ENCODE data around the gene S100A9. TPM values are rescaled to one million over a fixed set of nuclear protein-coding genes. Genes with fewer than 3 reads are reported as not detected.

S100A9 gene
- total RNA-seq, 1 donor from 2014 or later: not detected

- Mint-ChIP-seq H3K27ac (ENCODE audit: unreplicated experiment) (no peak overlapping the region), H3K36me3 (ENCODE audit: low read depth) (no peaks in the 10 kb centered on the region), H3K4me3 (no peak overlapping the region), H3K27me3 (ENCODE audit: low read depth) (peaks cover 80% of the 10 kb centered on the region), H3K9me3 (no peaks in the 10 kb centered on the region), H3K4me1 (no peaks in the 10 kb centered on the region)
- no peak for TF ChIP-seq CTCF (conservative IDR thresholded peaks at IDR 0.05)
- no peak for DNase-seq (ENCODE audit: low read depth, low spot score)
These were observed 15.5 kb upstream of the S100A9 start for GRCh38 chr1:153342178-153342577.

GRCh38 chr1:153343040-153343681, 14.5 kb upstream of the S100A9 start:
- no peak for DNase-seq (ENCODE audit: low read depth, low spot score)
- TF ChIP-seq CTCF (conservative IDR thresholded peaks at IDR 0.05): no peak
- H3K27me3 Mint-ChIP-seq (ENCODE audit: low read depth): peaks cover 80% of the 10 kb centered on the region
- H3K4me1 Mint-ChIP-seq: no peaks in the 10 kb centered on the region
- no peak overlapping the region for H3K4me3 Mint-ChIP-seq
- H3K36me3 Mint-ChIP-seq (ENCODE audit: low read depth): no peaks in the 10 kb centered on the region
- no peak overlapping the region for H3K27ac Mint-ChIP-seq (ENCODE audit: unreplicated experiment)
- H3K9me3 Mint-ChIP-seq: no peaks in the 10 kb centered on the region

- no peak overlapping the region for H3K27ac Mint-ChIP-seq (ENCODE audit: unreplicated experiment)
- no peak for TF ChIP-seq CTCF (conservative IDR thresholded peaks at IDR 0.05)
- no peak for DNase-seq (ENCODE audit: low read depth, low spot score)
- no peaks in the 10 kb centered on the region for H3K4me1 Mint-ChIP-seq
- no peaks in the 10 kb centered on the region for H3K36me3 Mint-ChIP-seq (ENCODE audit: low read depth)
- H3K9me3 Mint-ChIP-seq: no peaks in the 10 kb centered on the region
- H3K4me3 Mint-ChIP-seq: no peak overlapping the region
- peaks cover 79% of the 10 kb centered on the region for H3K27me3 Mint-ChIP-seq (ENCODE audit: low read depth)
These were observed 13.6 kb upstream of the S100A9 start for GRCh38 chr1:153343811-153344717.

GRCh38 chr1:153344718-153345025, 13.0 kb upstream of the S100A9 start:
- no peaks in the 10 kb centered on the region for H3K36me3 Mint-ChIP-seq (ENCODE audit: low read depth)
- DNase-seq (ENCODE audit: low read depth, low spot score): no peak
- TF ChIP-seq CTCF (conservative IDR thresholded peaks at IDR 0.05): no peak
- H3K4me1 Mint-ChIP-seq: no peaks in the 10 kb centered on the region
- H3K27me3 Mint-ChIP-seq (ENCODE audit: low read depth): peaks cover 81% of the 10 kb centered on the region
- H3K9me3 Mint-ChIP-seq: no peaks in the 10 kb centered on the region
- H3K27ac Mint-ChIP-seq (ENCODE audit: unreplicated experiment): no peak overlapping the region
- H3K4me3 Mint-ChIP-seq: no peak overlapping the region

- Mint-ChIP-seq H3K9me3 (no peaks in the 10 kb centered on the region), H3K27ac (ENCODE audit: unreplicated experiment) (no peak overlapping the region), H3K4me3 (no peak overlapping the region), H3K4me1 (no peaks in the 10 kb centered on the region), H3K36me3 (ENCODE audit: low read depth) (no peaks in the 10 kb centered on the region), H3K27me3 (ENCODE audit: low read depth) (peaks cover 82% of the 10 kb centered on the region)
- no peak for DNase-seq (ENCODE audit: low read depth, low spot score)
- TF ChIP-seq CTCF (conservative IDR thresholded peaks at IDR 0.05): no peak
These were observed 12.2 kb upstream of the S100A9 start for GRCh38 chr1:153345187-153346076.
